ENCODE measurements around the gene RFTN1.

The RFTN1 gene, protein sequence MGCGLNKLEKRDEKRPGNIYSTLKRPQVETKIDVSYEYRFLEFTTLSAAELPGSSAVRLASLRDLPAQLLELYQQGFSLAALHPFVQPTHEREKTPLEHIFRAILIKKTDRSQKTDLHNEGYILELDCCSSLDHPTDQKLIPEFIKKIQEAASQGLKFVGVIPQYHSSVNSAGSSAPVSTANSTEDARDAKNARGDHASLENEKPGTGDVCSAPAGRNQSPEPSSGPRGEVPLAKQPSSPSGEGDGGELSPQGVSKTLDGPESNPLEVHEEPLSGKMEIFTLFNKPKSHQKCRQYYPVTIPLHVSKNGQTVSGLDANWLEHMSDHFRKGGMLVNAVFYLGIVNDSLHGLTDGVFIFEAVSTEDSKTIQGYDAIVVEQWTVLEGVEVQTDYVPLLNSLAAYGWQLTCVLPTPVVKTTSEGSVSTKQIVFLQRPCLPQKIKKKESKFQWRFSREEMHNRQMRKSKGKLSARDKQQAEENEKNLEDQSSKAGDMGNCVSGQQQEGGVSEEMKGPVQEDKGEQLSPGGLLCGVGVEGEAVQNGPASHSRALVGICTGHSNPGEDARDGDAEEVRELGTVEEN

DNA sequence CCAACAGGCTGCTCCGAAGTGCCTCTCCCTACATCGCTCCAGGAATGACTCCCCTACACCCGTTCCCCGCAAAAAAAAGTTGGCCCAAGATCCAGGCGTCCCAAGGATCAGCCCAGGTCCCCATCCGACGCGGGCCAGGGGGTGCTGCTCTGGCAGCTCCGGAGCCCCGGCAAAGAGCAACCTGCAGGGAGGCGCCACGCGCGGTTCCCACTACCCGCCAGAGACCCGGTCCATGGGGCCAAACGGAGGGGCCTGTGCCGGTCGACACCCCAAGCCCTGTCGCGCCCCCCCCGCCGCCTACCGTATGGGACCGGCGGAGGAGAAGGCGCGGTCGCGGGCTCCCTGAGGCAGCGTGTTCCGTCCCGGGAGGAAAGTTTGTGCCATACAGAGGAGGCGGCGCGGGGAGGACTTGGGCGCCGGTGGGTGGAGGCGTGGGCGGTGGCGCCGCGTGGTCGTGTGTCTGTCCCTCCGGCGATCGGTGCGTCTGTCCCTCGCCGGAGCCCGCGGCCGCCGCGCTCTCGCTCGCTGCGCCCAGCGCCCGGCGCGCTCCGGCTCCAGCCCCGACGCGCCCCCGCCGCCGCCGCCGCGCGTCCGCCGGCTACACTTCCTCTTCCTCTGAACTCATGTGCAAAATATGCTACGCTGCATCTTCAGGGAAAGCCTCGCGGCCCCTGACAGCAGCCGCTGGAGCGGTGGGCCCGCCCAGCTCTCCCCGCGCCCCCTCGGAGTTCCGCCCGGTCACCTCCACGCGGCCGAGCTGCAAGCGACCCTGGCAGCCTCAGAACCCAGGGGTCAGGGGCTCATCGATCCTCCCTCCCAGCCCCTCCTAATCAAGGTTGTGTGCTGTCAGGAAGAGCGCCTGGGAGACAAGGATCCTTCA lies at the start of gene RFTN1:
Gene RFTN1, minus strand, starts transcription at position 559 of the 880 bp plus-strand sequence. CDS start 19,830 bp downstream, outside the sequence.
- Histone ChIP-seq H3F3A (ENCODE audit: control insufficient read depth, insufficient read depth) (peaks cover 49% of the 10 kb centered on the region), H3K36me3 (ENCODE audit: control insufficient read depth, low read length) (peaks cover 59% of the 10 kb centered on the region), H3K9me2 (replicated peaks; ENCODE audit: control insufficient read depth, low read length) (no peaks in the 10 kb centered on the region), H3K27ac (ENCODE audit: low read depth, low read length) (peak within 1 kb of the TSS; percentile 95), H3K27me3 (ENCODE audit: control insufficient read depth, low read length) (no peaks in the 10 kb centered on the region), H3K79me2 (ENCODE audit: control insufficient read depth, low read length) (peaks cover 86% of the 10 kb centered on the region), H3K4me1 (ENCODE audit: control insufficient read depth, low read length) (peaks cover 74% of the 10 kb centered on the region), H3K4me2 (ENCODE audit: low read length) (peak within 1 kb of the TSS; percentile 82), H3K4me3 (ENCODE audit: low read length) (peak within 1 kb of the TSS; percentile 95), H3K9me3 (ENCODE audit: control insufficient read depth, insufficient read depth, low read length) (peaks cover 5% of the 10 kb centered on the region; the same call in 1 of the 2 replicates), H4K20me1 (ENCODE audit: control insufficient read depth, insufficient read depth, low read depth, low read length) (peaks cover 2% of the 10 kb centered on the region; the same call in 1 of the 2 replicates)
- TF ChIP-seq, protein P1, sequence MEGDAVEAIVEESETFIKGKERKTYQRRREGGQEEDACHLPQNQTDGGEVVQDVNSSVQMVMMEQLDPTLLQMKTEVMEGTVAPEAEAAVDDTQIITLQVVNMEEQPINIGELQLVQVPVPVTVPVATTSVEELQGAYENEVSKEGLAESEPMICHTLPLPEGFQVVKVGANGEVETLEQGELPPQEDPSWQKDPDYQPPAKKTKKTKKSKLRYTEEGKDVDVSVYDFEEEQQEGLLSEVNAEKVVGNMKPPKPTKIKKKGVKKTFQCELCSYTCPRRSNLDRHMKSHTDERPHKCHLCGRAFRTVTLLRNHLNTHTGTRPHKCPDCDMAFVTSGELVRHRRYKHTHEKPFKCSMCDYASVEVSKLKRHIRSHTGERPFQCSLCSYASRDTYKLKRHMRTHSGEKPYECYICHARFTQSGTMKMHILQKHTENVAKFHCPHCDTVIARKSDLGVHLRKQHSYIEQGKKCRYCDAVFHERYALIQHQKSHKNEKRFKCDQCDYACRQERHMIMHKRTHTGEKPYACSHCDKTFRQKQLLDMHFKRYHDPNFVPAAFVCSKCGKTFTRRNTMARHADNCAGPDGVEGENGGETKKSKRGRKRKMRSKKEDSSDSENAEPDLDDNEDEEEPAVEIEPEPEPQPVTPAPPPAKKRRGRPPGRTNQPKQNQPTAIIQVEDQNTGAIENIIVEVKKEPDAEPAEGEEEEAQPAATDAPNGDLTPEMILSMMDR (IDR thresholded peaks at IDR 0.05; ENCODE audit: low read depth, low read length, poor library complexity, severe bottlenecking), result peak; percentile 20
- TF ChIP-seq EZH2phosphoT487 (IDR thresholded peaks at IDR 0.05; ENCODE audit: borderline replicate concordance, low read length), result no peak

DNA sequence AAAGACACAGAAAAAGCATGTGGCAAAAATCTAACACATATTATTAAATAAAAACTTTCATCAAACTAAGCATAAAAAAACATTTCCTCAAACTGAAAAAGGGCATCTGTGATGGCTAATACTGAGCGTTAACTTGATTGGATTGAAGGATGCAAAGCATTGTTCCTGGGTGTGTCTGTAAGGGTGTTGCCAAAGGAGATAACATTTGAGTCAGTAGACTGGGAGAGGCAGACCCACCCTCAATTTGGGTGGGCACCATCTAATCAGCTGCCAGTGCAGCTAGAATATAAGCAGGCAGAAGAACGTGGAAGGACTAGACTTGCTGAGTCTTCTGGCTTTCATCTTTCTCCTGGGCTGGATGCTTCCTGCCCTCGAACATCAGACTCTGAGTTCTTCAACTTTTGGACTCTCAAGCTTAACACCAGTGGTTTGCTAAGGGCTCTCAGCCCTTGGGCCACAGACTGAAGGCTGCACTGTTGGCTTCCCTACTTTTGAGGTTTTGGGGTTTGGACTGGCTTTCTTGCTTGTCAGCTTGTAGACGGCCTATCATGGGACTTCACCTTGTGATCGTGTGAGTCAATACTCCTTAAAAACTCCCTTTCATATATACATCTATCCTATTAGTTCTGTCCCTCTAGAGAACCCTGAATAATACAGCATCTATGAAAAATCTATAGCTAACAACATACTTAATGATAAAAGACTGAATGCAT lies 46.3 kb upstream of the RFTN1 start:
- no peaks in the 10 kb centered on the region for H3K36me3 ChIP-seq (ENCODE audit: control insufficient read depth, low read length)
- H3K4me1 ChIP-seq (ENCODE audit: control insufficient read depth, low read length), result no peaks in the 10 kb centered on the region
- TF ChIP-seq, protein P1 (IDR thresholded peaks at IDR 0.05; ENCODE audit: low read depth, low read length, poor library complexity, severe bottlenecking), result no peak
- no peak for TF ChIP-seq EZH2phosphoT487 (IDR thresholded peaks at IDR 0.05; ENCODE audit: borderline replicate concordance, low read length)
- H3K9me3 ChIP-seq (ENCODE audit: control insufficient read depth, insufficient read depth, low read length), result peaks cover 5% of the 10 kb centered on the region; the same call in 1 of the 2 replicates
- no peaks in the 10 kb centered on the region for H4K20me1 ChIP-seq (ENCODE audit: control insufficient read depth, insufficient read depth, low read depth, low read length)
- H3K79me2 ChIP-seq (ENCODE audit: control insufficient read depth, low read length), result no peaks in the 10 kb centered on the region
- no peaks in the 10 kb centered on the region for H3K27me3 ChIP-seq (ENCODE audit: control insufficient read depth, low read length)
- no peaks in the 10 kb centered on the region for H3K9me2 ChIP-seq (replicated peaks; ENCODE audit: control insufficient read depth, low read length)
- no peak overlapping the region for H3K4me3 ChIP-seq (ENCODE audit: low read length)
- H3K27ac ChIP-seq (ENCODE audit: low read depth, low read length), result no peak overlapping the region
- no peak overlapping the region for H3K4me2 ChIP-seq (ENCODE audit: low read length)
- H3F3A ChIP-seq (ENCODE audit: control insufficient read depth, insufficient read depth), result no peaks in the 10 kb centered on the region

GRCh38 chr3:16554126-16554525 lies 40.6 kb upstream of the RFTN1 start:
- H3K4me2 ChIP-seq (ENCODE audit: low read length), result no peak overlapping the region
- no peak overlapping the region for H3K27ac ChIP-seq (ENCODE audit: low read depth, low read length)
- H3K9me3 ChIP-seq (ENCODE audit: control insufficient read depth, insufficient read depth, low read length), result no peaks in the 10 kb centered on the region
- no peaks in the 10 kb centered on the region for H3K36me3 ChIP-seq (ENCODE audit: control insufficient read depth, low read length)
- no peak overlapping the region for H3K4me3 ChIP-seq (ENCODE audit: low read length)
- H3K27me3 ChIP-seq (ENCODE audit: control insufficient read depth, low read length), result no peaks in the 10 kb centered on the region
- no peaks in the 10 kb centered on the region for H4K20me1 ChIP-seq (ENCODE audit: control insufficient read depth, insufficient read depth, low read depth, low read length)
- peaks cover 11% of the 10 kb centered on the region for H3K4me1 ChIP-seq (ENCODE audit: control insufficient read depth, low read length)
- H3F3A ChIP-seq (ENCODE audit: control insufficient read depth, insufficient read depth), result no peaks in the 10 kb centered on the region
- TF ChIP-seq, protein P1 (IDR thresholded peaks at IDR 0.05; ENCODE audit: low read depth, low read length, poor library complexity, severe bottlenecking), result no peak
- TF ChIP-seq EZH2phosphoT487 (IDR thresholded peaks at IDR 0.05; ENCODE audit: borderline replicate concordance, low read length), result no peak
- no peaks in the 10 kb centered on the region for H3K79me2 ChIP-seq (ENCODE audit: control insufficient read depth, low read length)
- H3K9me2 ChIP-seq (replicated peaks; ENCODE audit: control insufficient read depth, low read length), result no peaks in the 10 kb centered on the region

Measured in DOHH2 (cell line).